Activated CD8-positive, alpha-beta memory T cell treated with anti-CD3 and anti-CD28 coated beads, Interleukin-2, amount 10 ng/mL, durations not matched to agents 7 days and 5 days (primary cell): ENCODE data around the gene TEX35. TPM values are rescaled to one million over a fixed set of nuclear protein-coding genes. Genes with fewer than 3 reads are reported as not detected.
"Not testable (repeated sequence)": the region's sequence is repeated elsewhere in the genome, so short reads cannot be mapped to it uniquely, and the experiment has no call there.

ENCODE experiments used
- ATAC-seq: fragments of 150-1000 bp; cut with Tn5 transposase; one replicate; pipeline ENCODE4 v1.10.0; 2021; ENCODE audit warnings: moderate library complexity
- CTCF ChIA-PET: fragments of 350-600 bp; sonication (Branson Sonifier 250); formaldehyde crosslinking; loops from one replicate; lab custom pipeline; 2021; ENCODE audit warnings: antibody characterized with exemption; lab: Charles Lee
- DNase-seq: peaks from one replicate; pipeline ENCODE4 v3.0.0-alpha.2; 2020
- H3K27ac Mint-ChIP-seq: one replicate; pipeline ENCODE4 v1.8.0; 2021; ENCODE audit warnings: mild to moderate bottlenecking, mixed read lengths
- H3K27me3 Mint-ChIP-seq: one replicate; pipeline ENCODE4 v1.8.0; 2021; ENCODE audit warnings: mixed read lengths
- H3K36me3 Mint-ChIP-seq: one replicate; pipeline ENCODE4 v1.8.0; 2021; ENCODE audit warnings: mild to moderate bottlenecking, mixed read lengths
- H3K4me1 Mint-ChIP-seq: one replicate; pipeline ENCODE4 v1.8.0; 2021; ENCODE audit warnings: mixed read lengths
- H3K4me3 Mint-ChIP-seq: one replicate; pipeline ENCODE4 v1.8.0; 2021; ENCODE audit warnings: mild to moderate bottlenecking, moderate library complexity, mixed read lengths
- H3K9me3 Mint-ChIP-seq: one replicate; pipeline ENCODE4 v1.8.0; 2022; ENCODE audit warnings: low read depth, mixed read lengths
- total RNA-seq, 2 experiments: library from RNA; stranded (reverse); gene quantifications; one replicate each; pipeline ENCODE4 v1.2.3, GENCODE V29; 2021

Gene TEX35
- total RNA-seq, 2 experiments from 2014 or later: not detected

GRCh38 chr1:178498896-178499675 is 13.8 kb upstream of the TEX35 start:
- H3K27ac Mint-ChIP-seq: no peak overlapping the region
- ATAC-seq (no peak), DNase-seq (no peak)
- no peaks in the 10 kb centered on the region for H3K4me1 Mint-ChIP-seq
- CTCF ChIA-PET: interaction anchor here (1.5 to 3.2 kb wide), 2 partner anchors 188 to 199 kb away, joined by 4 to 17 read pairs; no protein-coding TSS in a partner anchor
- H3K4me3 Mint-ChIP-seq: no peak overlapping the region
- H3K27me3 Mint-ChIP-seq: no peaks in the 10 kb centered on the region
- no peaks in the 10 kb centered on the region for H3K36me3 Mint-ChIP-seq
- no peaks in the 10 kb centered on the region for H3K9me3 Mint-ChIP-seq

- Mint-ChIP-seq H3K4me3 (no peak overlapping the region), H3K4me1 (no peaks in the 10 kb centered on the region), H3K27ac (no peak overlapping the region), H3K27me3 (no peaks in the 10 kb centered on the region), H3K36me3 (no peaks in the 10 kb centered on the region), H3K9me3 (no peaks in the 10 kb centered on the region)
- ATAC-seq (no peak), DNase-seq (no peak)
- CTCF ChIA-PET: interaction anchor here (1.5 to 3.2 kb wide), 2 partner anchors 189 to 200 kb away, joined by 4 to 17 read pairs; no protein-coding TSS in a partner anchor
Observed at GRCh38 chr1:178500091-178500770, 12.7 kb upstream of the TEX35 start.

- no peaks in the 10 kb centered on the region for H3K27me3 Mint-ChIP-seq
- H3K4me3 Mint-ChIP-seq: no peak overlapping the region
- no peak for ATAC-seq
- H3K27ac Mint-ChIP-seq: no peak overlapping the region
- no peaks in the 10 kb centered on the region for H3K36me3 Mint-ChIP-seq
- CTCF ChIA-PET: interaction anchor here (1.3 to 3.2 kb wide), 3 partner anchors 8 to 190 kb away, joined by 3 to 17 read pairs (median 6); no protein-coding TSS in a partner anchor
- no peak for DNase-seq
- no peaks in the 10 kb centered on the region for H3K9me3 Mint-ChIP-seq
- no peaks in the 10 kb centered on the region for H3K4me1 Mint-ChIP-seq
Observed at GRCh38 chr1:178500936-178501554, 11.9 kb upstream of the TEX35 start.

GRCh38 chr1:178501705-178502329 is 11.1 kb upstream of the TEX35 start:
- CTCF ChIA-PET: interaction anchor here (0.6 to 3.2 kb wide), 5 partner anchors 9 to 191 kb away, joined by 3 to 17 read pairs (median 3); no protein-coding TSS in a partner anchor
- Mint-ChIP-seq H3K9me3 (no peaks in the 10 kb centered on the region), H3K36me3 (no peaks in the 10 kb centered on the region), H3K27ac (no peak overlapping the region), H3K4me1 (no peaks in the 10 kb centered on the region), H3K4me3 (no peak overlapping the region), H3K27me3 (no peaks in the 10 kb centered on the region)
- ATAC-seq (peak; percentile 64), DNase-seq (peak; percentile 66)

GRCh38 chr1:178502330-178502714 is 10.6 kb upstream of the TEX35 start:
- Mint-ChIP-seq H3K36me3 (no peaks in the 10 kb centered on the region), H3K4me1 (no peaks in the 10 kb centered on the region), H3K27ac (no peak overlapping the region), H3K9me3 (no peaks in the 10 kb centered on the region), H3K27me3 (no peaks in the 10 kb centered on the region), H3K4me3 (no peak overlapping the region)
- peak; percentile 4 for DNase-seq
- no peak for ATAC-seq
- CTCF ChIA-PET: interaction anchor here (0.6 to 3.2 kb wide), 5 partner anchors 9 to 191 kb away, joined by 3 to 17 read pairs (median 3); no protein-coding TSS in a partner anchor

- CTCF ChIA-PET: no interaction called here
- DNase-seq (no peak), ATAC-seq (no peak)
- no peaks in the 10 kb centered on the region for H3K4me1 Mint-ChIP-seq
- H3K9me3 Mint-ChIP-seq: no peaks in the 10 kb centered on the region
- H3K36me3 Mint-ChIP-seq: no peaks in the 10 kb centered on the region
- no peak overlapping the region for H3K4me3 Mint-ChIP-seq
- H3K27me3 Mint-ChIP-seq: no peaks in the 10 kb centered on the region
- no peak overlapping the region for H3K27ac Mint-ChIP-seq
Observed at GRCh38 chr1:178502856-178503255, 10.1 kb upstream of the TEX35 start.

- H3K4me3 Mint-ChIP-seq, H3K27ac Mint-ChIP-seq, H3K4me1 Mint-ChIP-seq, H3K36me3 Mint-ChIP-seq, H3K9me3 Mint-ChIP-seq, H3K27me3 Mint-ChIP-seq, ATAC-seq, DNase-seq, CTCF ChIA-PET: not testable (repeated sequence)
Observed at GRCh38 chr1:178503316-178503715, 9.6 kb upstream of the TEX35 start.

- Mint-ChIP-seq H3K4me1 (no peaks in the 10 kb centered on the region), H3K36me3 (no peaks in the 10 kb centered on the region), H3K27me3 (no peaks in the 10 kb centered on the region), H3K27ac (no peak overlapping the region), H3K9me3 (no peaks in the 10 kb centered on the region), H3K4me3 (no peak overlapping the region)
- ATAC-seq (no peak), DNase-seq (no peak)
- CTCF ChIA-PET: no interaction called here
Observed at GRCh38 chr1:178503849-178504248, 9.1 kb upstream of the TEX35 start.

GRCh38 chr1:178504286-178504685 is 8.6 kb upstream of the TEX35 start:
- Mint-ChIP-seq H3K4me1 (no peaks in the 10 kb centered on the region), H3K4me3 (no peak overlapping the region), H3K36me3 (no peaks in the 10 kb centered on the region), H3K27ac (no peak overlapping the region), H3K27me3 (no peaks in the 10 kb centered on the region), H3K9me3 (no peaks in the 10 kb centered on the region)
- CTCF ChIA-PET: no interaction called here
- DNase-seq: no peak
- ATAC-seq: no peak

GRCh38 chr1:178506177-178506576 is 6.7 kb upstream of the TEX35 start:
- Mint-ChIP-seq H3K27ac (no peak overlapping the region), H3K27me3 (no peaks in the 10 kb centered on the region), H3K4me1 (no peaks in the 10 kb centered on the region), H3K36me3 (no peaks in the 10 kb centered on the region), H3K4me3 (no peak overlapping the region), H3K9me3 (no peaks in the 10 kb centered on the region)
- DNase-seq (no peak), ATAC-seq (no peak)
- CTCF ChIA-PET: no interaction called here

GRCh38 chr1:178506669-178507068 is 6.2 kb upstream of the TEX35 start:
- Mint-ChIP-seq H3K4me3 (no peak overlapping the region), H3K27ac (no peak overlapping the region), H3K36me3 (no peaks in the 10 kb centered on the region), H3K9me3 (no peaks in the 10 kb centered on the region), H3K4me1 (no peaks in the 10 kb centered on the region), H3K27me3 (no peaks in the 10 kb centered on the region)
- DNase-seq: no peak
- CTCF ChIA-PET: no interaction called here
- no peak for ATAC-seq

GRCh38 chr1:178509414-178510007 is 3.4 kb upstream of the TEX35 start:
- H3K9me3 Mint-ChIP-seq: no peaks in the 10 kb centered on the region
- H3K27ac Mint-ChIP-seq: no peak overlapping the region
- H3K4me1 Mint-ChIP-seq: no peaks in the 10 kb centered on the region
- CTCF ChIA-PET: no interaction called here
- no peak for ATAC-seq
- H3K36me3 Mint-ChIP-seq: no peaks in the 10 kb centered on the region
- DNase-seq: no peak
- H3K27me3 Mint-ChIP-seq: no peaks in the 10 kb centered on the region
- no peak overlapping the region for H3K4me3 Mint-ChIP-seq

- Mint-ChIP-seq H3K4me3 (no peak overlapping the region), H3K27ac (no peak overlapping the region), H3K9me3 (no peaks in the 10 kb centered on the region), H3K36me3 (no peaks in the 10 kb centered on the region), H3K27me3 (no peaks in the 10 kb centered on the region), H3K4me1 (no peaks in the 10 kb centered on the region)
- CTCF ChIA-PET: no interaction called here
- ATAC-seq: no peak
- no peak for DNase-seq
Observed at GRCh38 chr1:178510155-178510554, 2.8 kb upstream of the TEX35 start.
